ENCODE measurements around the gene TMEM242. TPM values are rescaled to one million over a fixed set of nuclear protein-coding genes. Genes with fewer than 3 reads are reported as not detected.
A peak's percentile ranks its signal among the peaks of the same experiment; 100 is the strongest.

The TMEM242 gene
- total and polyA plus RNA-seq, 2 of the 13 experiments (the other 11 are each of a cell fraction or from before 2014, with no cell fraction given): 5.6 to 11.1 TPM

- TF ChIP-seq, protein P1, sequence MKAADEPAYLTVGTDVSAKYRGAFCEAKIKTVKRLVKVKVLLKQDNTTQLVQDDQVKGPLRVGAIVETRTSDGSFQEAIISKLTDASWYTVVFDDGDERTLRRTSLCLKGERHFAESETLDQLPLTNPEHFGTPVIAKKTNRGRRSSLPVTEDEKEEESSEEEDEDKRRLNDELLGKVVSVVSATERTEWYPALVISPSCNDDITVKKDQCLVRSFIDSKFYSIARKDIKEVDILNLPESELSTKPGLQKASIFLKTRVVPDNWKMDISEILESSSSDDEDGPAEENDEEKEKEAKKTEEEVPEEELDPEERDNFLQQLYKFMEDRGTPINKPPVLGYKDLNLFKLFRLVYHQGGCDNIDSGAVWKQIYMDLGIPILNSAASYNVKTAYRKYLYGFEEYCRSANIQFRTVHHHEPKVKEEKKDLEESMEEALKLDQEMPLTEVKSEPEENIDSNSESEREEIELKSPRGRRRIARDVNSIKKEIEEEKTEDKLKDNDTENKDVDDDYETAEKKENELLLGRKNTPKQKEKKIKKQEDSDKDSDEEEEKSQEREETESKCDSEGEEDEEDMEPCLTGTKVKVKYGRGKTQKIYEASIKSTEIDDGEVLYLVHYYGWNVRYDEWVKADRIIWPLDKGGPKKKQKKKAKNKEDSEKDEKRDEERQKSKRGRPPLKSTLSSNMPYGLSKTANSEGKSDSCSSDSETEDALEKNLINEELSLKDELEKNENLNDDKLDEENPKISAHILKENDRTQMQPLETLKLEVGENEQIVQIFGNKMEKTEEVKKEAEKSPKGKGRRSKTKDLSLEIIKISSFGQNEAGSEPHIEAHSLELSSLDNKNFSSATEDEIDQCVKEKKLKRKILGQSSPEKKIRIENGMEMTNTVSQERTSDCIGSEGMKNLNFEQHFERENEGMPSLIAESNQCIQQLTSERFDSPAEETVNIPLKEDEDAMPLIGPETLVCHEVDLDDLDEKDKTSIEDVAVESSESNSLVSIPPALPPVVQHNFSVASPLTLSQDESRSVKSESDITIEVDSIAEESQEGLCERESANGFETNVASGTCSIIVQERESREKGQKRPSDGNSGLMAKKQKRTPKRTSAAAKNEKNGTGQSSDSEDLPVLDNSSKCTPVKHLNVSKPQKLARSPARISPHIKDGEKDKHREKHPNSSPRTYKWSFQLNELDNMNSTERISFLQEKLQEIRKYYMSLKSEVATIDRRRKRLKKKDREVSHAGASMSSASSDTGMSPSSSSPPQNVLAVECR (CRISPR knock-in tag; IDR thresholded peaks at IDR 0.05; ENCODE audit: borderline replicate concordance): peak; percentile 96
- peak; percentile 84 for TF ChIP-seq DRAP1 (CRISPR knock-in tag; IDR thresholded peaks at IDR 0.05)
- peak; percentile 74; the same call in 1 of the 2 replicates for TF ChIP-seq ZNF839 (CRISPR knock-in tag; IDR thresholded peaks at IDR 0.05; ENCODE audit: borderline replicate concordance)
- TF ChIP-seq MTERF4 (CRISPR knock-in tag; IDR thresholded peaks at IDR 0.05): peak; percentile 98
- peak; percentile 100 for TF ChIP-seq KDM4B (CRISPR knock-in tag; IDR thresholded peaks at IDR 0.05)
- peak; percentile 75; the same call in 1 of the 2 replicates for TF ChIP-seq ZNF644 (CRISPR knock-in tag; IDR thresholded peaks at IDR 0.05; ENCODE audit: low read depth)
- TF ChIP-seq, protein P2, sequence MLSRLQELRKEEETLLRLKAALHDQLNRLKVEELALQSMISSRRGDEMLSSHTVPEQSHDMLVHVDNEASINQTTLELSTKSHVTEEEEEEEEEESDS (CRISPR knock-in tag; IDR thresholded peaks at IDR 0.05; ENCODE audit: borderline replicate concordance): peak; percentile 83; the same call in 1 of the 2 replicates
- TF ChIP-seq ELF3 (CRISPR knock-in tag; IDR thresholded peaks at IDR 0.05): peak; percentile 94
- TF ChIP-seq, protein P3, sequence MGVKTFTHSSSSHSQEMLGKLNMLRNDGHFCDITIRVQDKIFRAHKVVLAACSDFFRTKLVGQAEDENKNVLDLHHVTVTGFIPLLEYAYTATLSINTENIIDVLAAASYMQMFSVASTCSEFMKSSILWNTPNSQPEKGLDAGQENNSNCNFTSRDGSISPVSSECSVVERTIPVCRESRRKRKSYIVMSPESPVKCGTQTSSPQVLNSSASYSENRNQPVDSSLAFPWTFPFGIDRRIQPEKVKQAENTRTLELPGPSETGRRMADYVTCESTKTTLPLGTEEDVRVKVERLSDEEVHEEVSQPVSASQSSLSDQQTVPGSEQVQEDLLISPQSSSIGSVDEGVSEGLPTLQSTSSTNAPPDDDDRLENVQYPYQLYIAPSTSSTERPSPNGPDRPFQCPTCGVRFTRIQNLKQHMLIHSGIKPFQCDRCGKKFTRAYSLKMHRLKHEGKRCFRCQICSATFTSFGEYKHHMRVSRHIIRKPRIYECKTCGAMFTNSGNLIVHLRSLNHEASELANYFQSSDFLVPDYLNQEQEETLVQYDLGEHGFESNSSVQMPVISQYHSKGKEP (CRISPR knock-in tag; IDR thresholded peaks at IDR 0.05): peak; percentile 97
- TF ChIP-seq, protein P4, sequence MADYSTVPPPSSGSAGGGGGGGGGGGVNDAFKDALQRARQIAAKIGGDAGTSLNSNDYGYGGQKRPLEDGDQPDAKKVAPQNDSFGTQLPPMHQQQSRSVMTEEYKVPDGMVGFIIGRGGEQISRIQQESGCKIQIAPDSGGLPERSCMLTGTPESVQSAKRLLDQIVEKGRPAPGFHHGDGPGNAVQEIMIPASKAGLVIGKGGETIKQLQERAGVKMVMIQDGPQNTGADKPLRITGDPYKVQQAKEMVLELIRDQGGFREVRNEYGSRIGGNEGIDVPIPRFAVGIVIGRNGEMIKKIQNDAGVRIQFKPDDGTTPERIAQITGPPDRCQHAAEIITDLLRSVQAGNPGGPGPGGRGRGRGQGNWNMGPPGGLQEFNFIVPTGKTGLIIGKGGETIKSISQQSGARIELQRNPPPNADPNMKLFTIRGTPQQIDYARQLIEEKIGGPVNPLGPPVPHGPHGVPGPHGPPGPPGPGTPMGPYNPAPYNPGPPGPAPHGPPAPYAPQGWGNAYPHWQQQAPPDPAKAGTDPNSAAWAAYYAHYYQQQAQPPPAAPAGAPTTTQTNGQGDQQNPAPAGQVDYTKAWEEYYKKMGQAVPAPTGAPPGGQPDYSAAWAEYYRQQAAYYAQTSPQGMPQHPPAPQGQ (CRISPR knock-in tag; IDR thresholded peaks at IDR 0.05; ENCODE audit: borderline replicate concordance): peak; percentile 72; the same call in 1 of the 2 replicates
- TF ChIP-seq ZNF430 (CRISPR knock-in tag; IDR thresholded peaks at IDR 0.05): peak; percentile 99
- peak; percentile 98 for TF ChIP-seq AKNA (CRISPR knock-in tag; IDR thresholded peaks at IDR 0.05; ENCODE audit: borderline replicate concordance)
- TF ChIP-seq GABPB1 (CRISPR knock-in tag; IDR thresholded peaks at IDR 0.05): peak; percentile 96
These were observed at the start of gene TMEM242 (continued) for GRCh38 chr6:157323255-157323965.
